Renal cortex interstitium (tissue), 3 donors: ENCODE results near the gene TMOD4. TPM values are rescaled to one million over a fixed set of nuclear protein-coding genes. Genes with fewer than 3 reads are reported as not detected.

Experiments used
- polyA plus RNA-seq, 3 donors: library from polyadenylated mRNA; unstranded; fragments of 120-200 nt; gene quantifications; one replicate each; pipeline ENCODE4 v1.2.1, GENCODE V29; 2013; ENCODE audit not compliant: insufficient read length in 3 of 3

Gene TMOD4
- polyA plus RNA-seq, 3 donors = 1.0 to 2.0 (median 1.4) TPM

Other genes with a start within 250 kb of the TMOD4 start
- 10 to 100 TPM; 75.3 to 91.8 (median 85.4) TPM for gene SETDB1, start 249.6 kb downstream of the TMOD4 start, polyA plus RNA-seq
- gene CERS2, start 201.1 kb downstream of the TMOD4 start, polyA plus RNA-seq = 100 to 1,000 TPM; 296 to 301 (median 300) TPM
- gene ANXA9, start 193.7 kb downstream of the TMOD4 start, polyA plus RNA-seq = 10 to 100 TPM; 14.3 to 18.9 (median 14.6) TPM
- 10 to 100 TPM; 38.9 to 58.3 (median 39.3) TPM for gene MINDY1, start 169.1 kb downstream of the TMOD4 start, polyA plus RNA-seq
- gene PRUNE1, start 167.5 kb downstream of the TMOD4 start, polyA plus RNA-seq = 10 to 100 TPM; 42.4 to 48.7 (median 42.8) TPM
- gene BNIPL, start 139.4 kb downstream of the TMOD4 start, polyA plus RNA-seq = 1 to 10 TPM; 1.6 to 3.6 (median 2.7) TPM
- 10 to 100 TPM in 2 of 3 donors, 1 to 10 TPM in 1; 9.1 to 14.0 (median 11.8) TPM for gene C1orf56, start 128.2 kb downstream of the TMOD4 start, polyA plus RNA-seq
- 10 to 100 TPM; 73.0 to 82.3 (median 75.4) TPM for gene CDC42SE1, start 116.4 kb downstream of the TMOD4 start, polyA plus RNA-seq
- gene MLLT11, start 115.6 kb downstream of the TMOD4 start, polyA plus RNA-seq = 10 to 100 TPM; 22.6 to 26.7 (median 24.7) TPM
- 10 to 100 TPM; 10.5 to 15.8 (median 15.4) TPM for gene GABPB2, start 105.2 kb downstream of the TMOD4 start, polyA plus RNA-seq
- gene SEMA6C, start 29.4 kb downstream of the TMOD4 start, polyA plus RNA-seq = 10 to 100 TPM; 29.8 to 34.5 (median 29.9) TPM
- gene TNFAIP8L2, start 19.3 kb downstream of the TMOD4 start, polyA plus RNA-seq = 1 to 10 TPM; 1.0 to 1.5 (median 1.3) TPM
- gene LYSMD1, start 10.1 kb downstream of the TMOD4 start, polyA plus RNA-seq = 10 to 100 TPM; 16.4 to 20.1 (median 19.0) TPM
- 10 to 100 TPM; 38.4 to 45.2 (median 40.1) TPM for gene SCNM1, start 9.8 kb downstream of the TMOD4 start, polyA plus RNA-seq
- gene VPS72, start 14.2 kb upstream of the TMOD4 start, polyA plus RNA-seq = 10 to 100 TPM; 63.9 to 81.9 (median 68.9) TPM
- 10 to 100 TPM; 61.9 to 79.7 (median 73.5) TPM for gene PIP5K1A, start 22.6 kb upstream of the TMOD4 start, polyA plus RNA-seq
- 100 to 1,000 TPM; 160 to 185 (median 174) TPM for gene PSMD4, start 78.8 kb upstream of the TMOD4 start, polyA plus RNA-seq
- 10 to 100 TPM; 20.4 to 27.1 (median 25.2) TPM for gene ZNF687, start 106.3 kb upstream of the TMOD4 start, polyA plus RNA-seq
- 10 to 100 TPM; 62.6 to 67.6 (median 65.7) TPM for gene PI4KB, start 151.4 kb upstream of the TMOD4 start, polyA plus RNA-seq
- gene RFX5, start 171.3 kb upstream of the TMOD4 start, polyA plus RNA-seq = 10 to 100 TPM; 39.4 to 47.0 (median 45.2) TPM
- gene SELENBP1, start 196.7 kb upstream of the TMOD4 start, polyA plus RNA-seq = 10 to 100 TPM; 42.1 to 55.9 (median 52.7) TPM
- 100 to 1,000 TPM; 248 to 269 (median 260) TPM for gene PSMB4, start 223.6 kb upstream of the TMOD4 start, polyA plus RNA-seq